Mesenteric fat pad (tissue), 1 donor: ENCODE measurements around the gene PFN3. TPM values are rescaled to one million over a fixed set of nuclear protein-coding genes. Genes with fewer than 3 reads are reported as not detected.
"Not testable (repeated sequence)": the region's sequence is repeated elsewhere in the genome, so short reads cannot be mapped to it uniquely, and the experiment has no call there.

Source experiments
- DNase-seq: peaks from one replicate; pipeline ENCODE4 v3.0.0-alpha.2; 2020; ENCODE audit warnings: low spot score
- total RNA-seq: library from RNA; stranded (reverse); fragmentation: NEBNext Ultra II Directional; extraction: Animal tissue kit (Norgen Biotek cat#: 25700); gene quantifications from one replicate; pipeline ENCODE4 v1.2.1, GENCODE V29; 2021
- donor health status: DM: yes; HTN: yes; CAD: no.

Gene PFN3
- total RNA-seq, 1 donor from 2014 or later = not detected

DNA sequence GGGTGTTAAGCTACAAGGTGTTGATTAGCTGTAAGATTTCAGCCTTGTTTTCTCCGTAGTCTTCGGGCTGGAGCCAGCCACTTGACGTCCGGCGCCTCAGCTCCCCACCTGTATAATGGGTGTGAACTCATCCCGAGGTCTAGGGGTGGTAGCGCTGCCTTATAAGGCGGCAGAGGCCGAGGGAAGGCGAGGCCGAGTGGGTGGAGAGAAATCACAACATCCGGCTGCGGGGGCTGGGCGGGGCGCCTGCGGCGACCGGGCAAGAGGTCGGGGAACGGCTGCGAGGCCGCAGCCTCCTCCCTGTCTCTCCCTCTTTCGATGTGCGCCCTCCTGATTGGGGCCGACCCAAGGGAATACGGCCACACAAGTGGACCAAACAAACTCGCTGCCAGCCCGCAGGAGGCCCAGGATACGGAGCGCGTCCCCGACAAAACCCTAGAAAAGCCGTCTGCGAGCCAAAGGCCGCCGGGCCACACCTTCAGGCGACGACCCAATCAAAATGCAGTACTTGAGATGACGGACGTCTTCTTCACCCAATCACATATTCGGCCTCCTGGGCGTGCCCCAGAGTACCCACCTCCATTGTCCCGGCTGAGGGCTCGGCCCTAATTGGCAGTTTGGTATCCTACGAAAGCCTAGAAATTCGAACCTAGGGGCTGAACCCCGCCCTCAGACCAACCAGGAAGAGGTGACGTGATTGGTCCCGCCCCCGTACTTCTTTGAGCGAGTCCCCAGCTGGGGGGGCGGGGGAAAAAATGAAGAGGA is 25.5 kb upstream of the PFN3 start:
- peak; percentile 99 for DNase-seq

GRCh38 chr5:177425196-177425800 is 24.8 kb upstream of the PFN3 start:
- DNase-seq = no peak

DNA sequence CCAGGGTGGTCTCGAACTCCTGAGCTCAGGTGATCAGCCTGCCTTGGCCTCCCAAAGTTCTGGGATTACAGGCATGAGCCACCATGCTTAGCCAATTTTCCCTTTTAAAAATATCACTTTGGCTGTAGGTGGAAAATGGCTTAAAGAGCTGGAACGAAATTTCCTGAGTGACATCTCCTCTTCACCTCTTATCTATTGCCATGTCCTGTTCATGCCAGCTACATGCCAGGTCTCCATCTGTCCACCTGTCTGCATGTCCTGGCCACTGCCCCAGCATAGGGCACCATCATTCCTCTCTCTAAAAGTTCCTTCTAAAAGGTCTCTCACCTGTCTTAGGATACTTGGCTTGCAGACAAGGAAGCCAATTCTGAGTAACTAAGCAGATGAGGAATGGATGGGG is 23.2 kb upstream of the PFN3 start:
- DNase-seq = no peak

- no peak for DNase-seq
These were observed 20.8 kb upstream of the PFN3 start for GRCh38 chr5:177421062-177421798.

- not testable (repeated sequence) for DNase-seq
These were observed 20.0 kb upstream of the PFN3 start for GRCh38 chr5:177420472-177420871.

DNA sequence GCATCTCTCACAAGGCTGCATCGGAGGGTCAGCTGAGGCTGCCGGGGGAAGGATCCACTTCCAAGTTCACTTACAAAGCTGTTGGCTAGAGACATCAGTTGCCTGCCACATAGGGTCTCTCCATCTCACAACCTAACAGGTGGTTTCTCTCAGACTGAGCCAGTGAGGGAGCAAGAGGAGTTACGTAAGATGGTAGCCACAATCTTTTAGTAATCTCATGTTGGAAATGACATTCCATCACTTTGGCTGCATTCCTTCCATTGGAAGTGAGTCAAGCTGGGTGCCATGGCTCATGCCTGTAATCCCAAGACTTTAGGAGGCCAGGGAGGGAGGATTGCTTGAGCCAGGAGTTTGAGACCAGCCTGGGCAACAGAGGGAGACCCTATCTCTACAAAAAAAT is 18.6 kb upstream of the PFN3 start:
- DNase-seq = no peak

DNA sequence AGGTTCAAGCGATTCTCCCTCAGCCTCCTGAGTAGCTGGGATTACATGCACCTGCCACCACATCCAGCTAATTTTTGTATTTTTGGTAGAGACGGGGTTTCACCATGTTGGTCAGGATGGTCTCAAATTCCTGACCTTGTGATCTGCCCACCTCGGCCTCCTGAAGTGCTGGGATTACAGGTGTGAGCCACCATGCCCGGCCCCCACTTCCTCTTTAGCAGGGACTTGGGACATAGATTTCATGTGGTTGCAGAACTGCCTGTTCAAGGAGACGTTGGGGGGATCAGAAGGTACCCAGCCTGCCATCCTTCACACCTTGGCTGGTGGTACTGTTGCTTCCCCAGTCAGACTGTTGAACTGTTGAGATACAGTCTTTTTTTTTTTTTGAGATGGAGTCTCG is 16.6 kb upstream of the PFN3 start:
- not testable (repeated sequence) for DNase-seq

- DNase-seq = no peak
These were observed 14.0 kb upstream of the PFN3 start for GRCh38 chr5:177414481-177414880.

GRCh38 chr5:177412603-177413233 is 12.3 kb upstream of the PFN3 start:
- DNase-seq = no peak

DNA sequence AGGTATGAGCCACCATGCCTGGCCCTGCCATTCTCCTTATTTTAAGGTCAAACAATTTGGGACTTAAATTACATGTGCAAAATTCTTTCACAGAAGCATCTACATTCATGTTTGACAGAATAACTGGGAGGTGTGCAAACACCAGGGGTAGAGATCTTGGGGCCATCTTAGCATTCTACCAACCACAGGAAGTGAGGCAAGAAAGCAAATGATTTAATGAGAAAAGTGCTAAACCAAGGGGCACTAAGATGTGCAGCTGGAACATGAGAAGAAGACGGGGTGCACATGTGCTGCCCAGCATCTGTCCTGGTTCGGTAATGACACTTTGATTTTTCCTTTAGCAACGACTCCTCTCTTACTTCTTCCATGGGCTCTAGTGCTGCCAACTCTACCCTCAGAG is 10.1 kb upstream of the PFN3 start:
- no peak for DNase-seq

- DNase-seq = no peak
These were observed 8.8 kb upstream of the PFN3 start, which contains the start of gene F12 for GRCh38 chr5:177409043-177409801. F12 (minus strand) TSS chr5:177409564; CDS start chr5:177409527, 37 bp downstream.

GRCh38 chr5:177405805-177406204 is 5.3 kb upstream of the PFN3 start:
- no peak for DNase-seq

DNA sequence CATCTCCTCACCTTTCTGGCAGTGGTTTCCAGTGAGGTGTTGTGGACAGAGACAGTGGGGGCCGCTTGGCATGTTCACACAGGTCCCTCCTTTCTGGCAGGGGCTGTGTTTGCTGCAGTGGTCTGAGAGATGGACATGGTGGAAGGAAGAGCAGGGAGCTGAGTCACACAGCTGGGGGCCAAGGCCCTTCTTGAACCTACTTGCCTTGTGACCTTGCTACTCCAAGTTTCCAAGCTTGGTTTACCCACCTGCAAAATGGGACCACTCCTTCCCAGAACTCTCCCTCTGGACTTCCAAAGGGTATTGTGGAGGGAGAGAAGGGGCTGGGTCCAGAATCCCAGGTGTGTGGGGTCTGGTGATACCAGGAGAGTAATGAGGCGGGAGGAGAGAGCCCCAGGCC is 4.9 kb upstream of the PFN3 start:
- no peak for DNase-seq

- no peak for DNase-seq
These were observed 4.2 kb upstream of the PFN3 start for GRCh38 chr5:177404641-177405179.

DNA sequence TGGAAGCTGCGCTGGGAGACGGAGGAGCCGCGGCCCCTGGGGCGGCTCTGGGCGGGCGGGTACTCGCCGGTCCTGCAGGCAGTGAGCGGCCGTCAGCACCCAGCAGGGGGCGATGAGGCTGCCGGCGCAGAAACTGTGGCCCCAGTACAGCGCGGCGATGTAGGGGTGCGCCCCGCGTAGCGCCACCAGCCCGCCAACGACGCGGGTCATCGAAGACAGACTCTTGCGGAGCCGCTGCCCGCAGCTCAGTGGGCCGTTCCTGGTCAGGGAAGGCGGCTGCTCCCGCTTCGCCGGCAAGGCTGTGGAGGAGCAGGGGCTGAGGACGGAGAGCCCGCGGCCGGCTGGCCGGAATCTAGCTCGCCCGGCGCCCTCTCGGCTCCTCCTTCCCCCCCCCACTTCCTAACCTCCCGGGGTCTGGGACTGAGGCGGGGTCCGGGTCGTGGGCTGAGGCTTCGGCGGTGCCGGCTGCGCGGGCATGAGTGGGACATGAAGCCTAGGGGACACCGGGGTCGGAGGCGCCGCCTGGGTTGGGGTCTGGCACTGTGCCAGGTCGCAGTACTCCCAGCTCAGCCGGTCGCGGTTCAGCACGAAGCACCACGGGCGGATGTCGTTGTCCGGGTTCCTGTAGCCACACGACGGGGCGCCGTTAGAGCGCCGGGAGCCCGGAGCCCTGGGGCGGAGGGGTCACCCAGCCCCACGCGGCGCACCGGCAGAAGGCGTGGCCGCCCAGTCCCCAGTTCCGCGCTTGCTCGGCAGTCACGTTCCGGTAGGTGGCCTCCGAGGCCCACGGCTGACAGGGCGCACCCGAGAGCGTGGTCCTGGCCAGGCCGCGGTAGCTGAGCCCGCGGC is 3.6 kb upstream of the PFN3 start:
- peak; percentile 97 for DNase-seq

GRCh38 chr5:177403102-177403791 is 2.8 kb upstream of the PFN3 start:
- no peak for DNase-seq

DNA sequence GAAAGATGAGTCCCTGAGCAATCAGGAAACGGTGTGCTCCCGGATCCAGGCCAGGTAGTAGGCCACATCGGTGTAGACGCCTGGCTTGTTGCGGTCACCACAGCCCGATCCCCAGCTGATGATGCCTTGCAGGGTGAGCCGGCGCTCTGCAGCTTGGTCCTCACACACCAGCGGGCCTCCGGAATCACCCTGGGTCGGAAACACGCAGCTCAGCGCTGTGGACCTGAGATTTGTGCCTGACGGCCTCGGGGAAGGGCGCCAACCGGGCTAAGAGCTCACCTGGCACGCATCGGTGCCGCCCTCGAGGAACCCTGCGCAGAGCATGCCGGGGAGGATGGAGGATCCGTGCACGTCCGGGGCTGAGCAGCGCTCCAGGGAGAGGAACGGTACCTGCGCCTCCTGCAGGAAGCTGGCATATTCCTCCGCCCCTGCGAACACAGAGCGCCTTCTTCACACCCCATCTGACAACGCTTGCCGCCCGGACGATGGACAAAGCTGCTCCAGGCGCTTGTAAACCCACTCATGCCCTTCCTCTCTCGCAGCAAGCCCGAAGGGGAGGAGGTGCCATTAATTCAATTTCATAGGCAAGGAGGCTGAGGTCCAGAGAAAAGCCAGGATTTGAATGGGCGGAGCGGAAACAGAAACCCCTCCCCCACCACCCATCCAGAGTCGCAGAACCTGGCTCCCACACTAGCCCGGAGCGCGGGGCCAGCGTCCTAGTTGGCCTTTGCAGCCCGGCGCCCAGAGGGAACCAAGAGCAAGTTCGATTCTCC is 2.0 kb upstream of the PFN3 start:
- no peak for DNase-seq

DNA sequence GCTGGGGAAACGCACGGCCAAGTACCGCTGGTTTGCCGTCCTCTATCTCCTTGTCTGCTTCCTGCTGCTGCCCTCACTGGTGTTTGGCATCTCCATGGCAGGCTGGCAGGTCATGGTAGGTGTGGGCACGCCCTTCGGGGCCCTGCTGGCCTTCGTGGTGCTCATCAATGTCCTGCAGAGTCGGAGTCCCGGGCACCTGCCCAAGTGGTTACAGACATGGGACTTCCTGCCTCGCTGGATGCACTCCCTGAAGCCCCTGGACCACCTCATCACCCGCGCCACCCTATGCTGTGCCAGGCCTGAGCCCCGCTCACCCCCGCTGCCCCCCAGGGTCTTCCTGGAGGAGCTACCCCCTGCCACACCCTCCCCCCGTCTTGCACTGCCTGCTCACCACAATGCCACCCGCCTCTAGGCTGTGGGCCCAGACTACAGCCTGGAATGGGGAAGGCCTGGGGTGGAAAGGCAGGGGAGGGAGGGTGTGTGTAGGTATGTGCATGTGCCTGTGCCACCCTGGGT is 2.5 kb downstream of the PFN3 start:
- DNase-seq = no peak
